ENCODE results near the gene PCBD2. TPM values are rescaled to one million over a fixed set of nuclear protein-coding genes. Genes with fewer than 3 reads are reported as not detected.

The PCBD2 gene
- total and polyA plus RNA-seq, 2 donors (not counting 1 experiment from before 2014, with no cell fraction given): 6.1 to 15.7 TPM

DNA sequence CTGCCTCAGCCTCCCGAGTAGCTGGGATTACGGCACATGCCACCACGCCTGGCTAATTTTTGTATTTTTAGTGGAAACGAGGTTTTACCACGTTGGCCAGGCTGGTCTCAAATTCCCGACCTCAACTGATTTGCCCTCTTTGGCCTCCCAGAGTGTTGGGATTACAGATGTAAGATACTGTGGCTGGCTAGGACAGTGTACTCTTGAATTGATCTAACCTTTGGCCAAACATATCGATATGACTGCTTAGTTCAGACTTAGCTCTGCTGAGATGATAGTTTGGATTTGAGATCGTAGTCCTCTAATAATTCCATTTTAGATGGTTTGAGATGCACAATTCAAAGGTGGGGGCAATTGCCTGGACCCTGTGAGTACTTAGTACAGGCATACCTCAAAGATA lies 15.6 kb upstream of the PCBD2 start:
- POLR2A ChIA-PET: no interaction called here
- 98% methylated on average over 7 of the region's 8 CpGs for WGBS (ENCODE audit: insufficient coverage)

GRCh38 chr5:134891473-134891872 lies 13.5 kb upstream of the PCBD2 start:
- Histone ChIP-seq H3K9me3 (ENCODE audit: control extremely low read depth in 1 of 3, control insufficient read depth in 2 of 3, insufficient read depth in 1 of 3, low read length in 2 of 3) (no peaks in the 10 kb centered on the region), H3K9ac (ENCODE audit: low read length) (no peak overlapping the region), H3K79me2 (ENCODE audit: control insufficient read depth, insufficient read depth, low read length) (peaks cover 24% of the 10 kb centered on the region), H3K27me3 (replicated peaks in 1 of 4; ENCODE audit: control extremely low read depth in 1 of 4, control insufficient read depth in 3 of 4, insufficient read depth in 4 of 4, low read length in 3 of 4) (no peaks in the 10 kb centered on the region), H3K36me3 (replicated peaks in 1 of 2; ENCODE audit: control extremely low read depth in 1 of 2, control insufficient read depth in 1 of 2, extremely low read depth in 1 of 2, insufficient read depth in 2 of 2, low read length in 1 of 2) (peaks cover 6 to 53% of the 10 kb centered on the region in 2 experiments), H3K4me1 (ENCODE audit: control insufficient read depth in 2 of 2, insufficient read depth in 2 of 2, low read length in 2 of 2) (no peaks in the 10 kb centered on the region), H3K27ac (ENCODE audit: low read length in 2 of 2) (no peak overlapping the region), H2AFZ (ENCODE audit: insufficient read depth, low read depth, low read length, poor library complexity, severe bottlenecking) (no peak overlapping the region), H3K4me2 (replicated peaks; ENCODE audit: low read depth, low read length, poor library complexity, severe bottlenecking) (no peak overlapping the region), H4K20me1 (ENCODE audit: control insufficient read depth, insufficient read depth, low read length, poor library complexity, severe bottlenecking) (peaks cover 5% of the 10 kb centered on the region), H3K4me3 (ENCODE audit: control extremely low read depth in 1 of 5, extremely low read depth in 1 of 5, insufficient read depth in 1 of 5, low read depth in 2 of 5, low read length in 4 of 5) (no peak overlapping the region)
- DNase-seq: no peak
- intact Hi-C loops (cut with micrococcal nuclease): no loop called here
- no peak overlapping the region for H3K27ac Mint-ChIP-seq
- ChIA-PET CTCF (interaction anchor here (0.7 to 0.8 kb wide), 2 partner anchors 10 to 305 kb away, joined by 3 to 5 read pairs; no protein-coding TSS in a partner anchor), POLR2A (no interaction called here)
- no peak for ATAC-seq (ENCODE audit: low read depth)
- TF ChIP-seq EZH2 (IDR thresholded peaks at IDR 0.05; ENCODE audit: borderline replicate concordance, insufficient read depth, low read depth, low read length, poor library complexity, severe bottlenecking) (no peak), CTCF (IDR thresholded peaks at IDR 0.05) (no peak)
- no peaks in the 10 kb centered on the region for H3K9me3 Mint-ChIP-seq (ENCODE audit: insufficient read depth)
- H3K4me1 Mint-ChIP-seq: peaks cover 21% of the 10 kb centered on the region
- H3K27me3 Mint-ChIP-seq: no peaks in the 10 kb centered on the region
- no CpG with 5 or more reads among the region's 1 CpG for WGBS (ENCODE audit: insufficient coverage)
- no peak overlapping the region for H3K4me3 Mint-ChIP-seq

More for the DNA sequence above, 15.6 kb upstream of the PCBD2 start:
- H3K4me2 ChIP-seq (replicated peaks; ENCODE audit: low read depth, low read length, poor library complexity, severe bottlenecking): no peak overlapping the region
- Mint-ChIP-seq H3K4me1 (peaks cover 22% of the 10 kb centered on the region), H3K9me3 (ENCODE audit: insufficient read depth) (no peaks in the 10 kb centered on the region), H3K4me3 (no peak overlapping the region), H3K27ac (no peak overlapping the region), H3K27me3 (no peaks in the 10 kb centered on the region)
- no peak overlapping the region for H3K9ac ChIP-seq (ENCODE audit: low read length)
- no peak overlapping the region for H3K27ac ChIP-seq (ENCODE audit: low read length in 2 of 2)
- H3K79me2 ChIP-seq (ENCODE audit: control insufficient read depth, insufficient read depth, low read length): peaks cover 37% of the 10 kb centered on the region
- H2AFZ ChIP-seq (ENCODE audit: insufficient read depth, low read depth, low read length, poor library complexity, severe bottlenecking): no peak overlapping the region
- no peaks in the 10 kb centered on the region for H3K27me3 ChIP-seq (replicated peaks in 1 of 4; ENCODE audit: control extremely low read depth in 1 of 4, control insufficient read depth in 3 of 4, insufficient read depth in 4 of 4, low read length in 3 of 4)
- H3K9me3 ChIP-seq (ENCODE audit: control extremely low read depth in 1 of 3, control insufficient read depth in 2 of 3, insufficient read depth in 1 of 3, low read length in 2 of 3): no peaks in the 10 kb centered on the region
- H3K4me3 ChIP-seq (ENCODE audit: control extremely low read depth in 1 of 5, extremely low read depth in 1 of 5, insufficient read depth in 1 of 5, low read depth in 2 of 5, low read length in 4 of 5): no peak overlapping the region
- peaks cover 19% of the 10 kb centered on the region for H4K20me1 ChIP-seq (ENCODE audit: control insufficient read depth, insufficient read depth, low read length, poor library complexity, severe bottlenecking)
- CTCF ChIA-PET: no interaction called here
- H3K4me1 ChIP-seq (ENCODE audit: control insufficient read depth in 2 of 2, insufficient read depth in 2 of 2, low read length in 2 of 2): no peaks in the 10 kb centered on the region
- ATAC-seq (ENCODE audit: low read depth): no peak
- TF ChIP-seq EZH2 (IDR thresholded peaks at IDR 0.05; ENCODE audit: borderline replicate concordance, insufficient read depth, low read depth, low read length, poor library complexity, severe bottlenecking) (no peak), CTCF (IDR thresholded peaks at IDR 0.05) (no peak)
- peaks cover 4 to 48% of the 10 kb centered on the region in 2 experiments for H3K36me3 ChIP-seq (replicated peaks in 1 of 2; ENCODE audit: control extremely low read depth in 1 of 2, control insufficient read depth in 1 of 2, extremely low read depth in 1 of 2, insufficient read depth in 2 of 2, low read length in 1 of 2)
- intact Hi-C loops (cut with micrococcal nuclease): no loop called here
- no peak for DNase-seq

All from B cell (primary cell).